GM18861 (cell line): Measurements from ENCODE around the gene GIMAP8.
"Not testable (repeated sequence)": the region's sequence is repeated elsewhere in the genome, so short reads cannot be mapped to it uniquely, and the experiment has no call there.

Experiments used
- ATAC-seq: cut with Tn5 transposase; IDR thresholded peaks from one replicate; pipeline ENCODE4 v1.9.1; 2021; ENCODE audit not compliant: unreplicated experiment

The GIMAP8 gene

DNA sequence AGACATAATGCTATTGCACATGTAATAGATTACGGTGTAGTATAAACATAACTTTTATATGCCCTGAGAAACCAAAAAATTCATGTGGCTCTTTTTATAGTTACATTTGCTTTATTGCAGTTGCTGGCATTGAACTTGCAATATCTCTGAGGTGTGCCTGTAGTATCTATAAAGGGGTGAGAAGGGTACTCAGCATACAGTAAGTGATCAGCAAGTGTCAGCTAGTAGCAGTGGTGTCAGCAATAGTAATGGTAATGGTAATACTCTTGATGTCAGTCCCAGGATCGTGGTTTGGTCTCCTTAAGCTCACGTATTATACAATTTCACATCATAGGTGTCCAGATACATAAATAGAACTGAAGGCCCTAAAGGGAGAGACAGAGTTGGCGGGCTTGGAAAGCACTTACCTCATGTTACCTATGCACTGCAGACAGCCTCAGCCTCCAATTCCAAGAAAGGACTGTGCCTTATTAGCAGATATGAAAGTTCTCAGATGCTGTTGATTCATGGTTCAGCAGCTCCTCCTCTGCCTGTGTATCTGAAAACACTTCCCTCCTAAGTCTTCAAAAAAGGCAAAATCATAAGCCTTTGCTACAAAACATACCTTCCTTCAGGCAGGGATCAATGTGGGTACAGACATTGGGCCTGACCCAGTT, 57.6 kb downstream of the GIMAP8 start:
- ATAC-seq: no peak

DNA sequence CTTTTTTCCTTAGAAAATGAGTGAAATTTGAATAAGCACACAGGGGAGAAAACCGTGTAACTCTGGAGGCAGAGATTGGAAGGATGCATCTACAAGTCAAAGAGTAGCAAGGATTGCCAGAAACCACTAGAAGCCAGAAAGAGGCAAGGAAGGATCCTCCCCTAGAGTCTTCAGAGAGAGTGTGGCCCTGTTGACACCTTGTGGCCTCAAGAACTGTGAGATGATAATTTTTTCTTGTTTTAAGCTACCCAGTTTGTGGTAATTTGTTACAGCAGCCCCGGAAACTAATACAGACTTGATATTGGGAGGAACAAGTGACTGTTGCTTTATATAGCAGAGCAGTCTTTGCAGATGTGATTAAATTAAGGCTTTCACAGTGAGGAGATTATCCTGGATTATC, 60.6 kb downstream of the GIMAP8 start:
- no peak for ATAC-seq

DNA sequence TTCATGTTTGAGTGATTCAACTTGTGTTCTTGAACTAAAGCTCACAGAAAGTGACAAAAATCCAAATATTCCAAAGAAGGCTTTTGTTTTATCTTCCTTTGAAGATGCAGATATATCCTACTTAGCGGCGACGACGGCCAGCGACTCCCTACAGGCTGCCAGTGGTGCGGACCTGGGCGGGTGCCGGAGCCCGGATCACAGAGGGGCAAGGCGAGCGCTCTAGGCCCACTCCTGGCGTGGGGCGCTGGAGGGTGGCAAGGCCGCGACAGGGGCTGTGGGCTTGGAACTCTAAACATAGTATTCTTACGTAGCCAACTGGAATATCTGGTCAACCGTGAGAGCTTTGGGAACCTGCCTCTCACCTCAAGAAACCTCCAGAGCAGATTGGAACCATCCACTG, 63.3 kb downstream of the GIMAP8 start:
- ATAC-seq: no peak

DNA sequence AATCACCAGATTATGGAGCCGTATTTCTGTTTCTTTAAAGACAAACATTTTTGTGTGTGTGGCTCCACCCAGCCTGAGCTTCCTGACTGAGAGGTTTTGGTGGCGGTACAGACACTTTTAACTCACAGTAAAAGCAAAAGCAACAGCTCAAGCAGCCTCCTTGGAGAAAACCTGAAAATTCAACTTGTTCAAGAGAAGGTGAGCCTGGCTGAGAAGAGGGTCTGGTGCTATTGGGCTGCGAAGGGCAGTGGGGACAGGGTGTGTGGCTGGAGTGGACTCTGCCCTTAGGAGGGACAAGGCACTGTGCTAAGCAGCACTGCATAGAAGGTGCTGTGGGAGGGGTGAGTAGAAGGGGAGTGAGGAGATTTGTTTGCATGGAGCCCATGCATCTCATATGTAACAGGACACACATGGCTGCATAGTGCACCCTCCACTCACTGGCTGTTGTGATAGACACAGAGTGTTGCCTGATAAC, 64.4 kb downstream of the GIMAP8 start, which contains the start of gene GIMAP7:
TSS of gene GIMAP7 (plus strand) at position 125 of the 475 bp plus-strand sequence. CDS start 5,103 bp downstream, outside the sequence.
- no peak for ATAC-seq

DNA sequence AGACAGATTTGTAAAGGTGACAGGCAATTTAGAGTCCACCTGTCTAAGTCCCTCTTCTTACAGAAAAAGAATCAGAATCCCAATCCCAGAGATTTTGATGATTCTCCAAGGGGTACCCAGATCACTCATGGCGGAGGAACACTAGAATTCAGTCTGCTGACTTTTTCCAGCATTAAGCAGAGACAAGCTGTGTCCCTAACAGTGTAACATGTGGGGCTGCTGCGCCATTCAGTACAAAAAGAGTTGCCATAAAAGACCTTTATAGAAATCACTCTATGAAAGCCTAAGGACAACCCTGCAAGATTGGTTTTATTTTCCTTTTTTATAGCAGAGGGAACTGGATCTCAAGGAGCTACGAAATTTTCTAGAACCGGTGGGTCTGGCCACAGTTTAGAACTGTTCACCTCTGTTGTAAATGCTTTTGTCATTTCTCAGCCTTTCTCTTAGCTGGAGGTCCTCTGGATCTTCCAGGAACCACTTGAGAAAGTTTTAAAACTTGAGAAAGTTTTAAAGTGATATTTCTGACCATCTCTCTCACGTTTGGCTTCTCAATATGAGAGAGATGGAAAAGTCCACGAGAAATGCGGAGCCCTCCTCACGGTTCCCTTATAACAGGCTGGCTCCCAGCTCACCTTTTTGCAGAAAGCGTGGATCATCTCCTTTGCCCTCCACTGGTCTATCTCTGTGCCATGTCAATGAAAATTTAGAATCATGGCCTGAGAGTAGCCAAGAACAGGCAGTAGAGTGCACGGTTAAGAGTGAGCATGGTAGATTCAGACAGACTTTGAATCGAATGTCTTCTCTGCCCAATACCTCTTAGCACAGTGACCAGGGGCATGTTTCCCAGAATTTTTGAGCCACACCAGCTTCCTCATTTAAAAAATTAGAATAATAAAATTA, 65.1 kb downstream of the GIMAP8 start:
- no peak for ATAC-seq

DNA sequence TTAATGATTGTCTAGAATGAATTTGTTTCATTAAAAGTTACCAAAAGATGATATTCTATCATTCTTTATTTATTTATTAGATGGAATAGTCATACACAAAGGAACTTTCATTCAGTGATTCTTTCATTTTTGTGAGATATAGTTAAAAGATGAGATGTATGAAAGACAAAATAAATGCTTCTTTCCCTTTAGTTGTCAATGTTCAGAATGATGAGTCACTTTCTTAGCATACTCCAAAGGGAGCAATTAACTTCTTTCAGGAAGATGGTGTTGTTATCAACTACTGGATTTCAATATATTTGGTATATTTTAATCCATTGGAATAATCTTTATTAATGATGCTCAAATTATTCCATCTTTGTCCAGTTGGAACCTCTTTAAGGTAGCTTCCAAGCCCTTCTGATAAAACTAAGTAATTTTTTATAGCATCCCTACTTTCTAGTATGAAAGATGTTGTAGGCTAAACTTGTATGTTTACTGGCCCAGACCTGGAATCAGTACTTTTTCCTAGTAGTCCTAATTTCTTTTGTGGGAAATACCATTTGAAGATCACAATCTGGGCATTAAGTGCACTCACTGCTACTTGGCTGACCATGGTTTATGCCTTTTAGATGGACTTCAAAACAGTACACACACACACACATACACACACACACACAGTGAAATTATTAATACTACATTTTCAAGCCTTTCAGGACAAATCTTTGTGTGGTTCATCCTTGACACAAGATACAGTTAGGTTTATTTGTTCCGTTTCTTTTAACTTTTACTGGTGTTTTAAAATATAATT, 66.7 kb downstream of the GIMAP8 start:
- ATAC-seq: no peak

DNA sequence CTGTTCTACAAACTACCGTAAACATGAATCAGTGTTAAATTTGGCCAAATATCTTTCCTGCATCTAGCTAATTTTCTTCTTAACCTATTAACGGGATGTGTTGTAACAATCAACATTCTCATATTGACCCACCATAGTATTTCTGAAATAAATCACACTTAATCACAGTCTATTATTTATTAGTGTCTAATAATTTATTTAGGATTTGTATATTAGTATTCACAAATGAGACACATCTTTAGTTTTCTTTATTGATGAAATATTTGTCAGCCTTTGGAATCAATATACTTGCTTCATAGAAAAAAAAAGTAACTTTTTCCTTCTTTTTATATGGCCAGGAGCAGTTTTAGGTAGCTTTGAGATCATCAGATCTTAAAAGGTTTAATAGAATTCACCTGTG, 68.9 kb downstream of the GIMAP8 start:
- ATAC-seq: no peak

DNA sequence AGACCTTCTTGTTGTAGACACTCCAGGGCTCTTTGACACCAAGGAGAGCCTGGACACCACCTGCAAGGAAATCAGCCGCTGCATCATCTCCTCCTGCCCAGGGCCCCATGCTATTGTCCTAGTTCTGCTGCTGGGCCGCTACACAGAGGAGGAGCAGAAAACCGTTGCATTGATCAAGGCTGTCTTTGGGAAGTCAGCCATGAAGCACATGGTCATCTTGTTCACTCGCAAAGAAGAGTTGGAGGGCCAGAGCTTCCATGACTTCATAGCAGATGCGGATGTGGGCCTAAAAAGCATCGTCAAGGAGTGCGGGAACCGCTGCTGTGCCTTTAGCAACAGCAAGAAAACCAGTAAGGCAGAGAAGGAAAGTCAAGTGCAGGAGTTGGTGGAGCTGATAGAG, 69.7 kb downstream of the GIMAP8 start:
- no peak for ATAC-seq

DNA sequence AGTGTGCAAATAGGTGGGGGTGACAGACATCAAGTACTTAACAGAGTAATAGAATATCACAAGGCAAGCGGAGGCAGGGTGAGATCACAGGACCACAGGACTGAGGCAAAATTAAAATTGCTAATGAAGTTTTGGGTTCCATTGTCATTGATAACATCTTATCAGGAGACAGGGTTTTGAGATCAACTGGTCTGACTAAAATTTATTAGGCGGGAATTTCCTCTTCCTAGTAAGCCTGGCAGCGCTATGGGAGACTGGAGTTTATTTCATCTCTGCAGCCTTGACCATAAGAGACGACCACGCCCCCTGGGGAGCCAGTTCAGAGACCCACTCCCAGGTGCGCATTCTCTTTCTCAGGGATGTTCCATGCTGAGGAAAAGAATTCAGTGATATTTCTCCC, 72.5 kb downstream of the GIMAP8 start:
- not testable (repeated sequence) for ATAC-seq

DNA sequence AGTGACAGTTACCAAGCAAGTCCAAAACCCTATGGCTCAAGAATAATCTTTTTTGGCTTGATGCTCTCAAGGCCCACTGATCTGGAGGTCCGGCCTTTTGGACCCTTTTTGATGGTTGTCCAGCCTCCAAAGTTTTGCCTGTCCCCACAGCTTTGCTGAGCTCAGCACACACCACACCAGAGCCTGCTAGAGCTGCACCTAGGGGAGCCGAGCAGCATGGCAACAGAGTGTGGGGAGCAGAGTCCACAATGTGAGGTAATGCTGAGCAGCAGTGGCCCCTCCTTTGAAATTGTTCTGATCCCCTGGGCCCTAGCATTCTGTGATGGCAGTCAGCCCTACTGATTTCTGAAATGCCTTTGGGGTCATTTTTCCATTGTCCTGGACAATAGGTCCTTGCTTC, 73.6 kb downstream of the GIMAP8 start:
- ATAC-seq: no peak
